SK-N-SH treated with all-trans-retinoic acid at 6 μM for 48 hours (cell line): Measurements from ENCODE around the gene TNIK.

Source experiments
- ATAC-seq: fragments of 200-7000 bp; cut with Tn5 transposase; 3 replicates; pipeline ENCODE4 v1.9.1; 2020; ENCODE audit warnings: mild to moderate bottlenecking, moderate library complexity
- ARNTL ChIP-seq: fragments of 450-650 bp; formaldehyde crosslinking; IDR thresholded peaks from 2 replicates; pipeline ENCODE4 v1.5.0; 2020; ENCODE audit warnings: low read depth, mild to moderate bottlenecking, moderate library complexity, borderline replicate concordance
- BACH2 ChIP-seq: fragments of 250-450 bp; sonication (Bioruptor Pico); IDR thresholded peaks from 2 replicates; pipeline ENCODE4 v1.9.0; 2021; ENCODE audit warnings: mild to moderate bottlenecking, borderline replicate concordance
- CSDC2 ChIP-seq: fragments of 250-450 bp; sonication (Bioruptor Pico); IDR thresholded peaks from 2 replicates; pipeline ENCODE4 v1.5.0; 2020; ENCODE audit warnings: mild to moderate bottlenecking, moderate library complexity
- ESRRG ChIP-seq: fragments of 250-450 bp; sonication (Bioruptor Pico); IDR thresholded peaks from 2 replicates; pipeline ENCODE4 v1.6.1; 2021; ENCODE audit warnings: mild to moderate bottlenecking
- GLIS3 ChIP-seq: fragments of 250-450 bp; sonication (Bioruptor Pico); IDR thresholded peaks from 2 replicates; pipeline ENCODE4 v1.5.0; 2020; ENCODE audit warnings: mild to moderate bottlenecking, moderate library complexity
- ISL1 ChIP-seq: fragments of 250-450 bp; sonication (Bioruptor Pico); IDR thresholded peaks from 2 replicates; pipeline ENCODE4 v2.1.2; 2022; ENCODE audit warnings: mild to moderate bottlenecking, moderate library complexity
- OSR1 ChIP-seq: fragments of 250-450 bp; sonication (Bioruptor Pico); IDR thresholded peaks from 2 replicates; pipeline ENCODE4 v1.8.0; 2022; ENCODE audit warnings: moderate library complexity, mild to moderate bottlenecking, inconsistent platforms
- PPARA ChIP-seq: fragments of 250-450 bp; sonication (Bioruptor Pico); IDR thresholded peaks from 2 replicates; pipeline ENCODE4 v1.5.0; 2020; ENCODE audit warnings: mild to moderate bottlenecking, borderline replicate concordance
- RARB ChIP-seq: fragments of 250-450 bp; sonication (Bioruptor Pico); IDR thresholded peaks from 2 replicates; pipeline ENCODE4 v1.8.0; 2021; ENCODE audit warnings: mild to moderate bottlenecking, moderate library complexity
- SNAI2 ChIP-seq: fragments of 250-450 bp; sonication (Bioruptor Pico); IDR thresholded peaks from 2 replicates; pipeline ENCODE4 v1.5.0; 2020; ENCODE audit warnings: mild to moderate bottlenecking, moderate library complexity
- TCF4 ChIP-seq: fragments of 250-450 bp; sonication (Bioruptor Pico); IDR thresholded peaks from 2 replicates; pipeline ENCODE4 v1.8.0; 2021; ENCODE audit warnings: mild to moderate bottlenecking, moderate library complexity, borderline replicate concordance
- TOX ChIP-seq: fragments of 250-450 bp; sonication (Bioruptor Pico); IDR thresholded peaks from 2 replicates; pipeline ENCODE4 v1.8.0; 2021; ENCODE audit warnings: mild to moderate bottlenecking, moderate library complexity, borderline replicate concordance
- ZC3H10 ChIP-seq: fragments of 250-450 bp; sonication (Bioruptor Pico); IDR thresholded peaks from 2 replicates; pipeline ENCODE4 v1.5.1; 2021; ENCODE audit warnings: mild to moderate bottlenecking, moderate library complexity
- ZFP3 ChIP-seq: fragments of 250-450 bp; sonication (Bioruptor Pico); IDR thresholded peaks from 2 replicates; pipeline ENCODE4 v1.5.0; 2020; ENCODE audit warnings: mild to moderate bottlenecking, moderate library complexity
- ZFP30 ChIP-seq: fragments of 450-650 bp; formaldehyde crosslinking; IDR thresholded peaks from 2 replicates; pipeline ENCODE4 v1.5.0; 2022; ENCODE audit warnings: mild to moderate bottlenecking, moderate library complexity
- ZNF565 ChIP-seq: fragments of 450-650 bp; formaldehyde crosslinking; conservative IDR thresholded peaks from 2 replicates; pipeline ENCODE4 v1.5.0; 2020; ENCODE audit warnings: low read depth, mild to moderate bottlenecking, moderate library complexity
- ZNF70 ChIP-seq: fragments of 450-650 bp; formaldehyde crosslinking; IDR thresholded peaks from 2 replicates; pipeline ENCODE4 v1.5.0; 2020; ENCODE audit warnings: mild to moderate bottlenecking, moderate library complexity
- ZNF8 ChIP-seq: fragments of 450-650 bp; formaldehyde crosslinking; IDR thresholded peaks from 2 replicates; pipeline ENCODE4 v1.5.0; 2020; ENCODE audit warnings: mild to moderate bottlenecking, moderate library complexity
- TF ChIP-seq, protein P1 (sequence below): fragments of 250-450 bp; sonication (Bioruptor Pico); IDR thresholded peaks from 2 replicates; pipeline ENCODE4 v1.5.1; 2020; ENCODE audit warnings: low read depth, mild to moderate bottlenecking, moderate library complexity
- TF ChIP-seq, protein P2 (sequence below): fragments of 250-450 bp; sonication (Bioruptor Pico); IDR thresholded peaks from 2 replicates; pipeline ENCODE4 v1.8.0; 2021; ENCODE audit warnings: low read depth, mild to moderate bottlenecking, moderate library complexity, borderline replicate concordance
- TF ChIP-seq, protein P3 (sequence below): fragments of 250-450 bp; sonication (Bioruptor Pico); IDR thresholded peaks from 2 replicates; pipeline ENCODE4 v1.8.0; 2020; ENCODE audit warnings: mild to moderate bottlenecking, moderate library complexity, borderline replicate concordance
- TF ChIP-seq, protein P4 (sequence below): fragments of 250-450 bp; sonication (Bioruptor Pico); IDR thresholded peaks from 2 replicates; pipeline ENCODE4 v1.5.1; 2021; ENCODE audit warnings: mild to moderate bottlenecking, moderate library complexity

TNIK gene

DNA sequence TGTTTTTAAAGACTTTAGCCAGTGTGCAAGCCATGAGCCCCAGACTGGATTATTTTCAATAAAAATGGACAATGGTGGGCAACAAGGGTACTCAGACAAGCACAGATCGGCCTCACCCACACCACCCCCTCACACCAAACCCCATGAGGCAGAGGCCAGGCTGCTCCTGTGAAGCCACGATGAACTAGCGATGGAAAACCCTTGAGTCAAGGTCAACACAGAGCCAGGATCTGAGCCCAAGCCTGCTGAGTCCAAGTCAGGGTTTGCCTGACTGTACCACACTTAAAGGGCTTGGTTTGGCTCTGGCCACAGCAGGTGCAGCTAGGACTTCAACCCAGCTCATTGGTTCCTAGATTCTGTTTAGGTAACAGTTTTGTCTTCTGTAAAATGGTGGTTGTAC is 302.2 kb downstream of the TNIK start:
- ATAC-seq: no peak
- no peak for TF ChIP-seq ZC3H10 (CRISPR knock-in tag)
- TF ChIP-seq, protein P1, sequence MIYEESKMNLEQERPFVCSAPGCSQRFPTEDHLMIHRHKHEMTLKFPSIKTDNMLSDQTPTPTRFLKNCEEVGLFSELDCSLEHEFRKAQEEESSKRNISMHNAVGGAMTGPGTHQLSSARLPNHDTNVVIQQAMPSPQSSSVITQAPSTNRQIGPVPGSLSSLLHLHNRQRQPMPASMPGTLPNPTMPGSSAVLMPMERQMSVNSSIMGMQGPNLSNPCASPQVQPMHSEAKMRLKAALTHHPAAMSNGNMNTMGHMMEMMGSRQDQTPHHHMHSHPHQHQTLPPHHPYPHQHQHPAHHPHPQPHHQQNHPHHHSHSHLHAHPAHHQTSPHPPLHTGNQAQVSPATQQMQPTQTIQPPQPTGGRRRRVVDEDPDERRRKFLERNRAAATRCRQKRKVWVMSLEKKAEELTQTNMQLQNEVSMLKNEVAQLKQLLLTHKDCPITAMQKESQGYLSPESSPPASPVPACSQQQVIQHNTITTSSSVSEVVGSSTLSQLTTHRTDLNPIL (CRISPR knock-in tag): no peak
- no peak for TF ChIP-seq ZNF8 (CRISPR knock-in tag)
- TF ChIP-seq PPARA (CRISPR knock-in tag): no peak
- TF ChIP-seq, protein P2, sequence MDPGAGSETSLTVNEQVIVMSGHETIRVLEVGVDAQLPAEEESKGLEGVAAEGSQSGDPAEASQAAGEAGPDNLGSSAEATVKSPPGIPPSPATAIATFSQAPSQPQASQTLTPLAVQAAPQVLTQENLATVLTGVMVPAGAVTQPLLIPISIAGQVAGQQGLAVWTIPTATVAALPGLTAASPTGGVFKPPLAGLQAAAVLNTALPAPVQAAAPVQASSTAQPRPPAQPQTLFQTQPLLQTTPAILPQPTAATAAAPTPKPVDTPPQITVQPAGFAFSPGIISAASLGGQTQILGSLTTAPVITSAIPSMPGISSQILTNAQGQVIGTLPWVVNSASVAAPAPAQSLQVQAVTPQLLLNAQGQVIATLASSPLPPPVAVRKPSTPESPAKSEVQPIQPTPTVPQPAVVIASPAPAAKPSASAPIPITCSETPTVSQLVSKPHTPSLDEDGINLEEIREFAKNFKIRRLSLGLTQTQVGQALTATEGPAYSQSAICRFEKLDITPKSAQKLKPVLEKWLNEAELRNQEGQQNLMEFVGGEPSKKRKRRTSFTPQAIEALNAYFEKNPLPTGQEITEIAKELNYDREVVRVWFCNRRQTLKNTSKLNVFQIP (CRISPR knock-in tag): no peak
- TF ChIP-seq RARB (CRISPR knock-in tag): no peak
- no peak for TF ChIP-seq ZFP30 (CRISPR knock-in tag)
- TF ChIP-seq SNAI2 (CRISPR knock-in tag): no peak

DNA sequence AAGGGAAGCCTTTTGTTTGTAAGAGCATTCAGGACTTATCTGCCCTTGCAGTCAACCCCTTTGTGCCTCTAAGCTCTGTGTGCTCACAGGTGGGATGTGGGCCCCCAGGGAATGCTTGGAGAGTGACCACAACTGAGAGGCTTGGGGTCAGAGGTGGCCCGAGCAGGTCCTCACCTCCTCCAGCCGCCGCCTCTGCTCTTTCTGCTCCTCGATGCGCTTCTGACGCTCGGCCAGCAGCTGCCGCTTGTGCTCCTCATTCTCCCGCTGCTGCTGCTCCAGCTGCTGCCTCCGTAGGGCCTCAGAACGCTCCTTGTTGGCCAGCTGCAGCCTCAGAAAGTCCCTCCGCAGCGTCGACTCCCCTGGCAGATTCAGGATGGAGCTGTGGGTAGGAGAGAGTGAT is 302.9 kb downstream of the TNIK start:
- ATAC-seq: no peak
- TF ChIP-seq ESRRG (CRISPR knock-in tag): no peak
- TF ChIP-seq ZNF8 (CRISPR knock-in tag): no peak
- TF ChIP-seq TOX (CRISPR knock-in tag): no peak
- TF ChIP-seq ZC3H10 (CRISPR knock-in tag): no peak

DNA sequence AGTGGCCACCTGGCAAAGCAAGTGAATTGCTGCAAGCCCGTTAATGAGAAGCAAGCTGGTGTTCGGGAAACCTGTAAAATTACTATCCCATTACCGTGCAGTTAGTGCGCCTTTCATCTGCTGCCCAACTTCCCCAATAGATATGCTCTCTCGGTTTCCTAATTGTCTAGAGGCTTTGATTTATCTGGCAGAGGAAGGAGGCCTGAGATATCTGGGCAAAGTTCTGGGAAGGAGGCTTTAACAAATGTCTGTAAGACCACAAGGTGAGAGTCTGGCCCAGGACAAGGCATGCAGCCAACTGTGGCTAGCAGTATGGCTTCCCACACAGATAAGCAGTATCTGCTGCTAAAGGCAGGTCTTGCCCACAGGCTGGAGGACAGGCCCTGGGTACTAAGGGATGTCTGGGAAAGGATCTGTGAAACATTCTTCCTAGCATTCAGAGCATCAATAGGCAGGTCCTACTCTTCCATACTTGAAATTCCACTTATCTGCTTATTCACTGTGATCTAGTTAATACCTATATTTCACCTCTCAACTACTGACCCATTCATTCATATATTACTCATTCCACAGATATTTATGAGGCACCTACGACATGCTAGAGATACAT is 303.7 kb downstream of the TNIK start:
- TF ChIP-seq ZFP3 (no peak), ISL1 (peak; percentile 56)
- peak; percentile 49 for ATAC-seq

DNA sequence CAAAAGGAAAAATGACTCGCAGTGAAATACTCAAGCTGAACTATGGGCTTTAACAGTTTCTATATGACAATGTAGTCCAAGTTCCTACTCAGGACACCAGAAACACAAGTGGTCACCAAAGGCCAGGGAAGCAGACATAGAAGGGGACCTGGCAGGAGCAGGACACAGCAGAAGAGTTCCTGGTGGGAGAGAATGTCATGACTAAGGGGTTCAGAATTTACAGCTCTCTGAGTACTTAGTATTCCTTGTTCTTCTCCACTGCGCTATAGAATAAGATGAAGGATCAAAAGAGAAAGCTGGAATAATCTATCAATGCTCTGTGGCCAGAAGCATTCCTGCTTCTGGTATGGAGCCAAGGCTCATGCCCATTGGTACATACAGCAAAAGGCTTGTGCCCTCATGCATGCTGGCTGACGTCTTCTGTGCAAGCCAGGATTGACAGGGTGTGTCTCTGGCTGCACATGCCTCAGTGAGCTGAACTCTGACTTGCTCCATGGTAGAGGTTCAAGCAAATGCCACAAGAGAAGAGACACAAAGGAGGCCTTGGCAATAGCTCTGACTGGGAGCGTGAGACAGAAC is 305.0 kb downstream of the TNIK start:
- no peak for ATAC-seq
- TF ChIP-seq BACH2 (CRISPR knock-in tag) (no peak), OSR1 (no peak), ZNF565 (CRISPR knock-in tag) (no peak), GLIS3 (CRISPR knock-in tag) (no peak), ZFP3 (no peak), RARB (CRISPR knock-in tag) (no peak), TCF4 (CRISPR knock-in tag) (no peak), SNAI2 (CRISPR knock-in tag) (no peak), PPARA (CRISPR knock-in tag) (no peak), CSDC2 (no peak), ZC3H10 (CRISPR knock-in tag) (no peak), ZFP30 (CRISPR knock-in tag) (no peak), ISL1 (no peak), ZNF70 (CRISPR knock-in tag) (no peak), TOX (CRISPR knock-in tag) (no peak), ARNTL (CRISPR knock-in tag) (no peak)
- TF ChIP-seq, protein P1 (CRISPR knock-in tag): no peak
- TF ChIP-seq, protein P3, sequence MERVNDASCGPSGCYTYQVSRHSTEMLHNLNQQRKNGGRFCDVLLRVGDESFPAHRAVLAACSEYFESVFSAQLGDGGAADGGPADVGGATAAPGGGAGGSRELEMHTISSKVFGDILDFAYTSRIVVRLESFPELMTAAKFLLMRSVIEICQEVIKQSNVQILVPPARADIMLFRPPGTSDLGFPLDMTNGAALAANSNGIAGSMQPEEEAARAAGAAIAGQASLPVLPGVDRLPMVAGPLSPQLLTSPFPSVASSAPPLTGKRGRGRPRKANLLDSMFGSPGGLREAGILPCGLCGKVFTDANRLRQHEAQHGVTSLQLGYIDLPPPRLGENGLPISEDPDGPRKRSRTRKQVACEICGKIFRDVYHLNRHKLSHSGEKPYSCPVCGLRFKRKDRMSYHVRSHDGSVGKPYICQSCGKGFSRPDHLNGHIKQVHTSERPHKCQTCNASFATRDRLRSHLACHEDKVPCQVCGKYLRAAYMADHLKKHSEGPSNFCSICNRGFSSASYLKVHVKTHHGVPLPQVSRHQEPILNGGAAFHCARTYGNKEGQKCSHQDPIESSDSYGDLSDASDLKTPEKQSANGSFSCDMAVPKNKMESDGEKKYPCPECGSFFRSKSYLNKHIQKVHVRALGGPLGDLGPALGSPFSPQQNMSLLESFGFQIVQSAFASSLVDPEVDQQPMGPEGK (CRISPR knock-in tag): no peak
- TF ChIP-seq, protein P2 (CRISPR knock-in tag): no peak
- TF ChIP-seq, protein P4, sequence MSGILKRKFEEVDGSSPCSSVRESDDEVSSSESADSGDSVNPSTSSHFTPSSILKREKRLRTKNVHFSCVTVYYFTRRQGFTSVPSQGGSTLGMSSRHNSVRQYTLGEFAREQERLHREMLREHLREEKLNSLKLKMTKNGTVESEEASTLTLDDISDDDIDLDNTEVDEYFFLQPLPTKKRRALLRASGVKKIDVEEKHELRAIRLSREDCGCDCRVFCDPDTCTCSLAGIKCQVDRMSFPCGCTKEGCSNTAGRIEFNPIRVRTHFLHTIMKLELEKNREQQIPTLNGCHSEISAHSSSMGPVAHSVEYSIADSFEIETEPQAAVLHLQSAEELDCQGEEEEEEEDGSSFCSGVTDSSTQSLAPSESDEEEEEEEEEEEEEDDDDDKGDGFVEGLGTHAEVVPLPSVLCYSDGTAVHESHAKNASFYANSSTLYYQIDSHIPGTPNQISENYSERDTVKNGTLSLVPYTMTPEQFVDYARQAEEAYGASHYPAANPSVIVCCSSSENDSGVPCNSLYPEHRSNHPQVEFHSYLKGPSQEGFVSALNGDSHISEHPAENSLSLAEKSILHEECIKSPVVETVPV (CRISPR knock-in tag): no peak
